Parathyroid adenoma (tissue), 2 donors: ENCODE measurements around the gene KRTAP16-1.
"Not testable (repeated sequence)": the region's sequence is repeated elsewhere in the genome, so short reads cannot be mapped to it uniquely, and the experiment has no call there.

Source experiments
- H2AFZ ChIP-seq: fragments of 300-600 bp; sonication (generic); one replicate; pipeline ENCODE4 v1.7.0; 2017; ENCODE audit warnings: antibody characterized with exemption, mild to moderate bottlenecking
- H3K27ac ChIP-seq: fragments of 300-600 bp; sonication (generic); one replicate; pipeline ENCODE4 v1.7.0; 2017
- H3K27me3 ChIP-seq: fragments of 300-600 bp; sonication (generic); one replicate; pipeline ENCODE4 v1.7.0; 2017; ENCODE audit warnings: low read length; ENCODE audit not compliant: control insufficient read depth, insufficient read depth
- H3K36me3 ChIP-seq: fragments of 300-600 bp; sonication (generic); one replicate; pipeline ENCODE4 v1.7.0; 2017; ENCODE audit warnings: low read length; ENCODE audit not compliant: control insufficient read depth, insufficient read depth
- H3K4me1 ChIP-seq: fragments of 300-600 bp; sonication (generic); one replicate; pipeline ENCODE4 v1.7.0; 2017; ENCODE audit warnings: control low read depth
- H3K4me2 ChIP-seq: fragments of 300-600 bp; sonication (generic); one replicate; pipeline ENCODE4 v1.7.0; 2017; ENCODE audit warnings: low read length
- H3K4me3 ChIP-seq: fragments of 300-600 bp; sonication (generic); one replicate; pipeline ENCODE4 v1.7.0; 2017; ENCODE audit warnings: low read depth, low read length
- H3K79me2 ChIP-seq: fragments of 300-600 bp; sonication (generic); one replicate; pipeline ENCODE4 v1.7.0; 2017; ENCODE audit warnings: control low read depth
- H3K9ac ChIP-seq: fragments of 300-600 bp; sonication (generic); one replicate; pipeline ENCODE4 v1.7.0; 2017; ENCODE audit warnings: mild to moderate bottlenecking
- H3K9me3 ChIP-seq: fragments of 300-600 bp; sonication (generic); one replicate; pipeline ENCODE4 v1.7.0; 2017; ENCODE audit warnings: low read length; ENCODE audit not compliant: control insufficient read depth
- TF ChIP-seq, protein P1 (sequence below): fragments of 300-600 bp; sonication (generic); IDR thresholded peaks from one replicate; pipeline ENCODE4 v1.7.0; 2017; ENCODE audit warnings: antibody characterized with exemption, mild to moderate bottlenecking
- donor health status: primary hyperparathyroidism.

Gene KRTAP16-1

DNA sequence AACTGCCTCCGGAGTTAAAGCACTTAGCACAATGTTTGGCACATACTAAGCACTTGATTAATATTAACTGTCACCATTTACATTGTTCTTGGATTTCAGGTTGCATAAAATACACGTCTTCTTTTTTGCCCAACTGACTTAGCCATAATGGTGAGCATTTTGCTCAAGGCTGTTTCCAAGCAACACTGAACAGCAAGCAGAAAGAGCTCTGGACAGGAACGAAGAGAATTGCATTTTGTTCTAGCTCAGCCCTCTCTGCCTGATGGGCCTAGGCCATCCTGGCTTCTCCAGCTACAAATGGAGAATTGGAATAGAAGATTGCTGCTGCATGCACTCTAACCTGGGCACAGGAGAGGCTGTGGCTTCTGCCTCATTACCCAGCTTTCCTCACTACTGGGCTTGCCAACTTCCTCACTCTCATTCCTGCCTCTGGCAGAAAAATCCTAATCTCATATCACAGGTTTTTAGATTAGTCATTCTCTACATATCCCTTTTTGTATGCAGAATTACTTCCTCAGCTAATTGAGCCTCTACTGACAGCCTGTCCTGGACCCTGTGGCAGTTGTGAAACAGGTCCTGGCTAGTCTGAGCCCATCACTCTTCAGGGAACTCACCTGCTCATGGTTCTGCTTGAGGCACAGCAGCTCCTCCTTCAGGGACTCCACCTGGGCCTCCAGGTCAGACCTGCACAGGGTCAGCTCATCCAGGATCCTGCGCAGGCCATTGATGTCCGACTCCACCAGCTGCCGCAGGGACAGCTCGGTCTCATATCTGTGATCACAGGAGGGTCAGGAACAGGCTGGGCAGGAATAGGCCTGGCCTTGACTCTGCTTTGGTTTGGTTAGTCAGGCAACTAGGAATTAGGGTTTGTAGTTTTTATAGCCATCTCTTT is 39.0 kb upstream of the KRTAP16-1 start:
- Histone ChIP-seq H3K9me3 (no peaks in the 10 kb centered on the region), H3K4me2 (no peak overlapping the region), H3K27me3 (no peaks in the 10 kb centered on the region), H3K9ac (no peak overlapping the region), H3K4me3 (no peak overlapping the region), H3K36me3 (no peaks in the 10 kb centered on the region), H3K79me2 (no peaks in the 10 kb centered on the region), H3K27ac (no peak overlapping the region), H3K4me1 (no peaks in the 10 kb centered on the region), H2AFZ (no peak overlapping the region)
- TF ChIP-seq, protein P1, sequence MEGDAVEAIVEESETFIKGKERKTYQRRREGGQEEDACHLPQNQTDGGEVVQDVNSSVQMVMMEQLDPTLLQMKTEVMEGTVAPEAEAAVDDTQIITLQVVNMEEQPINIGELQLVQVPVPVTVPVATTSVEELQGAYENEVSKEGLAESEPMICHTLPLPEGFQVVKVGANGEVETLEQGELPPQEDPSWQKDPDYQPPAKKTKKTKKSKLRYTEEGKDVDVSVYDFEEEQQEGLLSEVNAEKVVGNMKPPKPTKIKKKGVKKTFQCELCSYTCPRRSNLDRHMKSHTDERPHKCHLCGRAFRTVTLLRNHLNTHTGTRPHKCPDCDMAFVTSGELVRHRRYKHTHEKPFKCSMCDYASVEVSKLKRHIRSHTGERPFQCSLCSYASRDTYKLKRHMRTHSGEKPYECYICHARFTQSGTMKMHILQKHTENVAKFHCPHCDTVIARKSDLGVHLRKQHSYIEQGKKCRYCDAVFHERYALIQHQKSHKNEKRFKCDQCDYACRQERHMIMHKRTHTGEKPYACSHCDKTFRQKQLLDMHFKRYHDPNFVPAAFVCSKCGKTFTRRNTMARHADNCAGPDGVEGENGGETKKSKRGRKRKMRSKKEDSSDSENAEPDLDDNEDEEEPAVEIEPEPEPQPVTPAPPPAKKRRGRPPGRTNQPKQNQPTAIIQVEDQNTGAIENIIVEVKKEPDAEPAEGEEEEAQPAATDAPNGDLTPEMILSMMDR = no peak

DNA sequence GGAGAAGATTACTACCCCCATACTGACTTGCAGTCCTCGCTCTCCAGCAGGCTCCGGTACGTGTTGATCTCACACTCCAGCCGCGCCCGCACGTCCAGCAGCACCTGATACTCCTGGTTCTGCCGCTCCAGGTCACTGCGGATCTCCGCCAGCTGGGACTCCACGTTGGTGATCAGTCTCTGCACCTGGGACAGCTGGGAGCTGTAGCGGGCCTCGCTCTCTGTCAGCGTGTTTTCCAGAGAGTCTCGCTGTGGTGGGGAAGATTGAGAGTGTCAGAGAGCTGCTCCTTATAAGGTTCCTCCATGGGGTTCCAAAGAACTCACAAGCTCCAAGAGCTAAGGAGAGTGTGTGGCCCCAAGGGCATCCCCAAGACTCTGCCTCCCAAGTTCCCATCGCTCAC is 37.3 kb upstream of the KRTAP16-1 start:
- H3K9me3 ChIP-seq, H3K36me3 ChIP-seq, H2AFZ ChIP-seq, H3K4me3 ChIP-seq, H3K9ac ChIP-seq, H3K27me3 ChIP-seq, H3K4me1 ChIP-seq, H3K79me2 ChIP-seq, H3K27ac ChIP-seq, H3K4me2 ChIP-seq: not testable (repeated sequence)

DNA sequence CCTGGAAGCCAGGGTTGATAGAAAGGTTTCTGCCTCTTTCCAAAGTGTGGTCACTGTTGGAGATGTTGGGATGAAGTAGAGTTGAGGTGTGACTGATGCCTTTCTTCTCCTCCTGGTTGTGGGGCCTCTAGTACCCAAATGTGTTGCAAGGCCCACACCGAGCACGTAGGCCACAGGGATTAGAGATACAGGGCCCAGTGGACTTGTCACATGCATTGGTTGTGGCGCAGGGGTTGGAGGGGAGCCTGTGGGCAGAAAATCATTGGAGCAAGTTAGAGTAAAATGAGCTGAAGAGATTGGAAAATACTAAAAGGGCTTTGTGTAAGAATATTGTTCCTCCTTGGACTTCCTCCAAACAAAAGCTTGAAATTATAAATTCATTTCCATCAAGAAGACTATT is 36.9 kb upstream of the KRTAP16-1 start:
- no peaks in the 10 kb centered on the region for H3K4me1 ChIP-seq
- no peaks in the 10 kb centered on the region for H3K36me3 ChIP-seq
- H3K4me3 ChIP-seq = no peak overlapping the region
- H3K27ac ChIP-seq = no peak overlapping the region
- TF ChIP-seq, protein P1 = no peak
- no peak overlapping the region for H3K4me2 ChIP-seq
- H3K9me3 ChIP-seq = no peaks in the 10 kb centered on the region
- H3K27me3 ChIP-seq = no peaks in the 10 kb centered on the region
- no peak overlapping the region for H2AFZ ChIP-seq
- no peaks in the 10 kb centered on the region for H3K79me2 ChIP-seq
- no peak overlapping the region for H3K9ac ChIP-seq

DNA sequence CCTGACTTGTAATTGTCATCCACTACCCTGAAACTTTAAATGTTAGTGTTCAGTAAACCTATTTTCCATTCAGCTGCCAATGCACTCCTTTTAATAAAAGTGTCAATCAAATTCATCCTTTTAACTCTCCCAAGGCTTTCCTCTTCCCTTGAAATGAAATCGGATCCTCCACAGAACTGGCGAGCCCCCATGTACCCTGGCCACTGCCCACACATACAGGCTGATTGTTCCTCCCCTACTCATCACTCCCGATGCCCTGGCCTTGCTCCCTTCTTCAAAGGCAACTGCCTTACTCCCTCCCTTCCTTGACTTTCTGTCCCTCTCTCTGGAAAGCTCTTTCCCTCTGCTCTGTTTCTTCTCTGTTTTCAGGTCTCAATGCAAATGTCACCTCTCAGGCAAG is 33.9 kb upstream of the KRTAP16-1 start:
- no peak overlapping the region for H3K27ac ChIP-seq
- no peak overlapping the region for H3K9ac ChIP-seq
- no peaks in the 10 kb centered on the region for H3K9me3 ChIP-seq
- H3K4me1 ChIP-seq = peaks cover 3% of the 10 kb centered on the region
- H3K36me3 ChIP-seq = no peaks in the 10 kb centered on the region
- H3K4me3 ChIP-seq = no peak overlapping the region
- TF ChIP-seq, protein P1 = no peak
- no peak overlapping the region for H3K4me2 ChIP-seq
- no peaks in the 10 kb centered on the region for H3K27me3 ChIP-seq
- H2AFZ ChIP-seq = no peak overlapping the region
- H3K79me2 ChIP-seq = no peaks in the 10 kb centered on the region

- no peaks in the 10 kb centered on the region for H3K36me3 ChIP-seq
- H3K79me2 ChIP-seq = no peaks in the 10 kb centered on the region
- H2AFZ ChIP-seq = no peak overlapping the region
- no peaks in the 10 kb centered on the region for H3K27me3 ChIP-seq
- H3K27ac ChIP-seq = no peak overlapping the region
- H3K9ac ChIP-seq = no peak overlapping the region
- no peak overlapping the region for H3K4me2 ChIP-seq
- H3K4me1 ChIP-seq = peaks cover 3% of the 10 kb centered on the region
- TF ChIP-seq, protein P1 = no peak
- no peaks in the 10 kb centered on the region for H3K9me3 ChIP-seq
- H3K4me3 ChIP-seq = no peak overlapping the region
These were observed 32.1 kb upstream of the KRTAP16-1 start for GRCh38 chr17:41340934-41341861.
